GM21619 (cell line): ENCODE data around the gene PDZK1IP1.
"Not testable (repeated sequence)": the region's sequence is repeated elsewhere in the genome, so short reads cannot be mapped to it uniquely, and the experiment has no call there.

Experiments
- ATAC-seq: cut with Tn5 transposase; IDR thresholded peaks from one replicate; pipeline ENCODE4 v1.9.1; 2021; ENCODE audit not compliant: unreplicated experiment

The PDZK1IP1 gene

DNA sequence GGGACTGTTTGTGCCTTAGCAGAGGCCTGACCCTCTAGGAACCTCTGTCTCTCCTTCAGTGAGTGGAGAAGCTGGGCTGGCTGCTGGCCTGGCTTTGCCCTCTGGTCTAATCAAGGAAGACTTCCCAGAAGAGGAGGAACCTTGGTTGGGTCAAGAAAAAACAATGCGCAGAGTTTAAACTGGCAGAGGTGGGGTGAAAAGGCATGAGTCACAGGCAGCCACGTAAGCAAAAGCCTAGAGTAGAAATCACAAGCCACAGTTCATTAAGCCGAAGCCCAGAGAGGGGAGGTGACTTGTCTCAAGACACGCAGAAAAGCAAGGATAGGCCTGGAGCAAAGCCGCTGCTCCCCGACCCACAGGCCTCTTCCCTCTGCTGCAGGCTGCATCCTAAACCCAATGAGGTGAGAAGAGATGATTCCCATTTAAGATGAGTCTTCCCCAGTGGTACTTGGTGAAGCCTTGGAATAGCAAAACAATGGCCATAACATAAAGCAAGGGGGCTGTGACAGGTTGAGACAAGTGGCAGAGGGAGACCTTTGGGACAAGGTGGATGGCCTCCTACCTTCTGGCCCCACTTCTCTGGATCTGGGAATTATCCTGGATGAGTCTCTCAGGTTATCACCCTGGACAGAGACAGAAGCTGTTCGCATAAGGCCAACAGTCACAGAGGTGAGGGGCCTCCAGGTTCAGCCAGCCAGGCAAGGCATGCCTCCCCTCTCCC is 7.7 kb downstream of the PDZK1IP1 start:
- no peak for ATAC-seq

DNA sequence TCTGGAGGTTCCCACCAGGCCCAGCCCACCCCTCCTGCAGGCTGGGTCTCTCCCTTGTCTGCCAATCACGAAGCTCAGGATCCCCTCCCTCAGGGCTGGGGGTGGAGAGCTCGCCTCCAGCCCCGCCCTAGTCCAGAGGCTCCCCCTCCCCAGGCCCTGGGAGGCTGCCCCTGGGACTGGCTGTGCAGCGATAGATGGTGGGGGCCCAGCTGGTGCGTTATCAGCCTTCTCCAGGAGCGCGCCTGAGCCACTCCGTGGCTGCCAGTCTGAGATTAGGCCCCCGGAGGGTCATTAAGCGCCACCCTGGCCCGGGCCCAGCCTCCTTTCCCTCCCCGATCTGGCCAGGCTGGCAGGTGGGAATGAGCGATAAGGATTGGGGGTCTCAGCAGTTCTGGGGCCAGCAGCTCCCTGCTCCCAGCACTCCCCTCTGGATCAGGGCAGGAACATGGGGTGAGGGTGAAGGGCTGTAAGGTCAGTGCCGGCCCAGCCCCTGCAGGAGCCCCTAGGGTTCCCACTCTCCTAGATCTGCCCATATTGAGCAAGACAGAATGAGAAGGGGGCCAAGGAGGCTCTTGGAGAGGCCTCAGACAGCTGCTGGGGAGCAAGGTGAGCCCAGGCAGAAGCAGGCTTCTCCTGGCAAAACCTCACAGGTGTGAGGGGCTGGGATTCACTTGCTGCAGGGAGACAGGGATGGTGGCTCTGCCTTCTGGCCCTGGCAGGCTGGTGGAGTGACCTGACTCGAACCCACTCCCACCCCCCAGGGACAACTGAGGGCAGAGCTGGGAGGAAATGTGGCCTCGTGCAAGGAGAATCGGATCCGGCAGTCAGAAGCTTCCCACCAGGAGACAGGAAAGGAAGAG is 8.5 kb downstream of the PDZK1IP1 start:
- no peak for ATAC-seq

DNA sequence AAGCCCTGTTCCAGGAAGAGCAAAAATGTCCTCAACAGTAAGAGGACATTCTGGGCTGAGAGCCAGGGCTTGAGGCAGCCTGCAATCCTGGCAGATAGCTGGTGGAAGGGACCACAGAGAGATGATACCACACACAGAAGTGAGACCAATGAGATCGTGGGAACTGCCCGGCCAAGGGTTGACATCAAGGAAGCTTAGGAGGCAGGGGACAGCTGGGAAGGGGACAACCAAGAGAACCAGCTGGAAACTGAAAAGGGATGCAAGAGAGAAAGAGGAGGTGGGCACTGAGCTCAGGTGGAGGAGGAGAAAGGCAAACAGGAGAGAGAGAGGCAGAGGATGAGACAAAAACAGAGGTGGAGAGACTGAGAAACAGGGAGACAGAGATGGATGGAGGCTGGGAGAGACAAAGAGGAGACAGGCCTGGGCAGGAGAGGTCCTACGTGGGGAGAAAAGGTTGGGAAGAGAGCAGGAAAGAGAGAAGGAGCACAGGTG is 9.2 kb downstream of the PDZK1IP1 start:
- ATAC-seq: no peak

DNA sequence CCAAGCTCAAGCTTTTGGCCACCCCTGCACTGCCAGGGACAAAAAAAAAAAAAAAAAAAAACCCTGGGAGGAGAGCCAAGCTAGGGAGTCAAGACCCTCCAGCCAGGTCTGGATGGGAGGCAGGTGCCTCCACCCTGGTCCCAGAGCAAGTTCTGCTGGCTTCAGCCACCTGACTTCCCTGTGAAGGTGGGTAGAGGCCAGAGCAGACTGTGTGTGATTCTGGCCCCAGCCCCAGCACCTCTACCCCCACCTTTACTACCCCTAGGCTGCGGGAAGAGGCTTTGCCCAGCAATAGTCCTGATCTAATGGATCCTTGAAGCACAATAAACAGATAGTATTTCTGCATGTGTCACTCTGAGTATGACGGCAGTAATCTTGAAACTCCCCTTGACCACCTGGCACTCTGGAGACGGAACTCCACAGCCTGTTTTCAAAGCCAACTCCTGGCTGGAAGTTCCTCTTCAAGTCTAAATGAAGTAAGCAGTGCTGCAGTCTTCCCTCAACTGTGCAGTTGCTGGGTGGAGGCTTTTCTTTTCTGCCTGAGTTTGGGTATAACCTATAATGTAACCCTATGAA is 9.8 kb downstream of the PDZK1IP1 start:
- ATAC-seq: no peak

DNA sequence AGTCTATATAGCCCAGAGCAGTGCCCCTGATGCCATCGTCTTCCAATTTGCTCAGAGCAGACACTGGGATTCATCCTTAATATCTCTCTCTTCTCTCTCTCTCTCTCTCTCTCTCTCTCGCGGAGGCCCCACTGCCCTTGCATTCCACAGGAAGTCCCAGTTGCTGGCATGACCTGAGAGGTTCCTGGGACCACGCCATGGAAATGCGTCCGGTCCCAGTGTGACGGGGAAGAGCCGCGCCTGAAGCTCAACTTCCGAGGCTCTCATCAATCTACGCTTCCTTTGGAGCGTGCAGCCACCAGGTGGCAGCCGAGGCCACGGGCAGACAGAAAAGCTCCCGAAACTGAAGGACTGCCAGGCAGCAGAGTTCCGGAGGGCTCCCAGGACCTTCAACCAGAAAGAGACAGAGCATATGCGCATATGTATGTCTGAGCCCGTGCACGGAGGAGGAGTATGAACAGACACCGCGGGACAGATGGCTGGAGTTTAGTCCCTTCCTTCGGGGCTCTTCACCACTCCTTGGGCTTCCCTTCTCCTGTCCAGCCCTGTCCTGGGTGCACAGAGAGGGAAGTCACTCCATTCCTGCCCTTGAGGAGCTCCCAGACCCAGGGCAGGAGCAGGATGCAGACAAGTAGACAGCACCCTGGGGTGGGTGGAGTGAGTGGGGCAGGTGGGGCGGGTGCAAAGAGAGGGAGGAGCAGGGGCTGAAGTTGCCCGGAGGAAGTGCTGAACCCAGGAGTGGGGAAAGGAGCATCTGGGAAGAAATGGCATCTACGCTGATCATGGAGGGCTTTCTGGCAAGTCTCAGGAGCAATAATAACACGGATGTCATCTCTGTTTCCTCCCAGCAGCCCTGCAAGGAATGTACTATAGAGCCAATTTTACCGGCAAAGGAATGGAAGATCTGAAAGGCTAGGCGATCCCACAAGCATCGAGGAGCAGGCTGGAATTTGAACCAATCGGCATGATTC is 10.5 kb downstream of the PDZK1IP1 start:
- peak; percentile 92 for ATAC-seq

DNA sequence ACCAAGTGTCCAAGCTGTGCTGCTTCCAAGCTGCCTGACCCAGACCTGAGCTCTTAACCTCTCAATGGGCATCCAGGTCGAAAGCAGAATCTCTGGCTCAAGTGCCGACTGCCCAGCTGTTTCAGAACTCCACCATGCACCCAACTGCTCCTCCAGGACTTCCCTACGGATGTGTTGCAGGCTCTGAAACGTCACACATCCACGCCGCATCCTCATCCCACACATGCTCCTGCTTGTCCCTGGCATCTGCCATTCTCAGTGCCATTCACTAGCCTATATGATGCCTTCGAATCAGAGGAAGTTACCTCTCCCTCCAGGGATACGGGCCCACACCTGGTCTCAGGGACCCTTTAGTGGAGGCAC is 11.2 kb downstream of the PDZK1IP1 start:
- ATAC-seq: no peak

DNA sequence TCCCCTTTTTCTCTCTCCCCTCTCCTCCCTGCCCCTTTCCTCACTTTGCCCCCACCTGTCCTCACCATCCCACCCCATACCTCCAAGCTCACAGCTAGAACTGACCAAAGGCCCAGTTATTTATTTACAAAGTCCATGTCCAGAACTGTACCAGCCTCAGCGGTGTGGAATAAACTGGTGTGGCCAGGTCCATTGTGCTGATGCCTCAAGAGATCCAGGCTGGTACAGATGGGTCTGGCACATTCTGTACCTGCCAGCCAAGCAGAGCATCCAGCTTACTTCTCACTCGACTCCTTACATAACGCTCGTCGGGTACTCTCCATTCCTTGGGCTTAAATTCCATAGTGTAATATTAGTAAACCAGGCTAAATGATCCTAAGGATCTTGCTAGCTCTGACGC is 11.8 kb downstream of the PDZK1IP1 start:
- no peak for ATAC-seq

DNA sequence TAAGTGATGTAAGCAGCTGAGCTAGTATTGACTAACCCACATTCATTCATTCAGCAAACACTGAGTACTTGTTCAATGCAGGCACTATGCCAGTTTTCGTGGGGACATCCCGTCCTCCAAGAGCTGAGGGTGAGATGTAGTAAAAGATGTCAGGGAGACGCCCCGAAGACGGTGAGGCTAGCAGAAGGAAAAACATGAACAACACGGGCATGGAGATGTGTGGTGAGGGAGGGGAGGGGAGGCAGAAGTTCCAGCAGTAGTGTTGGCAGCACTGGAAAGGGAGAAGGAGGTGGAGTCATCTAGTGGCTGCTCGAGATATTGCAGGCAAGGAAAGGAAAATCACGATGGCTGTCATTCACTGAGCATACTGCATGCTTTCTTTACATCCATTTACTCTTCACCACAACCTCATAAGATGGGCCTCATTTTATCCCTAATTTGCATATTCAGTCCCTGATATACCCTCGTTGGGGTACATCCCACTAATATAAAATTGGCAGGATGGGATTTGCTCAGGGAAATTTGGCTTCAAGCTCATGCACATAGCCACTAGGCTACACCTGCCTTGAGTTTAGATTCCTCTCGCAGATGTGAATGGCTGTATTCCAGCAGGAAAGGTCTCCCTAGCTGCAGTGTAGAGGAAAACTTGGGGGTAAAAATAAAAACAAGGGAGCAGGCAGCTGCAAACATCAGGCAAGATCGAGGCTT is 14.5 kb downstream of the PDZK1IP1 start:
- peak; percentile 48 for ATAC-seq

DNA sequence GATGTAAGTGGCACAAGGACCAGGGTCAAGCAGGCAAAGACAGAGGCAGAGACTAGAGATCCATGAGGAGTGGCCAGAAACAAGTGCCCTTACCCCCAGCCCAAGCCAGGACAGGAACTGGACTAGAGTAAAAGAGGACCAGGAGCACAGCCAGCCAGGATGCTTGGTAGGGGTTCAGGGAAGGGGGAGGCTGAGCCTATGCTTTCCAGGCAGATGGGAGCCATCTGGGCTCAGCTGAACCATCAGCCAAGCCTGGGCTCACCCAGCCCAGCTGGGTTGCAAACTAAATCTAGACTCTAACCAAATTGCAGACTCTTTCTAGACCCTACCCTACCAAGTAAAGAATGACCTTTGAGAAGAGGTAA is 15.2 kb downstream of the PDZK1IP1 start:
- no peak for ATAC-seq

DNA sequence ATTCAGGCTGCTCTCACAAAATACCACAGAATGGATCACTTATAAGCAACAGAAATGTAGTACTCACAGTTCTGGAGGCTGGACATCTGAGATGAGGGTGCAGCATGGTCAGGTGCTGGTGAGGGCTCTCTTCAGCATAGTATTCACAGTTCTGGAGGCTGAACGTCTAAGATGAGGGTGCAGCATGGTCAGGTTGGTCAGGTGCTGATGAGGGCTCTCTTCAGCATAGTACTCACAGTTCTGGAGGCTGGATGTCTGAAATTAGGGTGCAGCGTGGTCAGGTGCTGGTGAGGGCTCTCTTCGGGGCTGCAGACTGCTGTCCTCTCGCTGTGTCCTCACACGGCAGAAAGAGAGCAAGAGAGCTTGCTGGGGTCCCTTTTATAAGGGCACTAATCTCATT is 17.1 kb downstream of the PDZK1IP1 start:
- no peak for ATAC-seq

DNA sequence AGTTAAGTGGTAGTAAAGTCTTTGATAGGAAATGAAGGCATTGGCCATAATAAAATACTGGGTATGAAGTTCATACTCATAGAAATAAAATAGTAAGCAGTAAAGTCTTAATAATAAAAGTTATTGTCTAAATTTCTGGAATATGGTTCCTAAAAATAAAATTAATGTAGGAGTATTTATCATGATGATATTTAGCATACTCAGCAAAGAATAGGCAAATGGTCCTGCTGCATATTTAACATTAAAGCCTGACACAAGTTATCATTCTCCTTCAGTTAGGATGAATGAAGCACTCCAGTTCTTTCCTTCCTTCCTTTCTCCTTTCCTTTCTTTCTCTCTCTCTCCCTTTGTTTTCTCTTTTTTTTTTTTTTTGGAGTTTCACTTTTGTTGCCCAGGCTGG is 25.3 kb downstream of the PDZK1IP1 start:
- ATAC-seq: no peak

DNA sequence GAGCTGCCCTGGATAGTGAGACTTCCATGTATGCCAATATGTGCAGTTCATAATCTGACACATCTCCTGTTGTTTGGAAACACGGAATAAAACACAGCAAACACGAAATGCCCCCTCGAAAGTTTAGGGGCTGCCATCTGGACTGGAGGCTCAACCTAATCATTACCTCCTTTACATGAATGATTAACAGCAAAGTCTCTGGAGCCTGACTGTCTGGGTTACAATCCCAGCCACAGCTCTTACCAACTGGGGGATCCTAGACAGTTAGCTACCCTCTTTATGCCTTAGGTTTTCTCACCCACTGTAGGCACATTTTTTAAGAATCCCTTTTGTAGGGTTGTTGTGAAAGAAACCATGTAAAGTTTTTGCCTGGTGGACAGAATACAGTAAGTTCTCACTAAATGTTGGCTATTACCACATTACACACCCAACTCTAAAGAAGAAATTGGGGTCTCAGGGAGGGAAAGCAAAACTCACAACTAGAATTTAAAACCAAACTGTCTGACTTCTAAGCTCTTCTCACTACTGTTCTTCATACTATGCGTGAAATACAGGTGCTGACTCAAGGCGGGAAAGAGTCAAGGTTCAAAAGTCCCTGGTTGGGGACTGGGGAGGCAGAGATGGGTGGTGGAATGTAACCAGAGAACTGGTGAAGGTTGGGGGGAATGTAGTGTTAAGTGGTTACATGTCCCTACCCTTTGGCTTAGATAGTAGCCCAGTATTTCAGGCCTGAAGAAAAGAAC is 28.4 kb downstream of the PDZK1IP1 start:
- ATAC-seq: peak; percentile 67

DNA sequence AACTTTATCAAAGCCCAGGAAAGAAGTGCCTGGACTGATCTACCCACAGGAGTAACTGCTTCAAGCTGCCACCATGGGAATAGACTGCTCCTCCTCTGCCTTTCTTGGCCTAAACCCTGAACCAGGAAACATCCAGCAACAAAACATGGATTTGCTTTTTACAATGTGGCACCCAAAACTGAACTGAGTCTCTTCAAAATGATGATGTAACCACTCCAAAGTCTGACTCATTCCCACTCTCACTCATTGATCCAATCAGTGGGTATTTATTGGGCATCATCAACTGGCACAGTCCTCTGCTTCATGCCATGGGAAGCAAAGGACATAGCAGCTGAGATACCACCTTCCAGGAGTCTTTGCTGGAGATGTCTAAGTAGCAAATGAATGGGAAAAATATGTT is 29.1 kb downstream of the PDZK1IP1 start:
- ATAC-seq: no peak

DNA sequence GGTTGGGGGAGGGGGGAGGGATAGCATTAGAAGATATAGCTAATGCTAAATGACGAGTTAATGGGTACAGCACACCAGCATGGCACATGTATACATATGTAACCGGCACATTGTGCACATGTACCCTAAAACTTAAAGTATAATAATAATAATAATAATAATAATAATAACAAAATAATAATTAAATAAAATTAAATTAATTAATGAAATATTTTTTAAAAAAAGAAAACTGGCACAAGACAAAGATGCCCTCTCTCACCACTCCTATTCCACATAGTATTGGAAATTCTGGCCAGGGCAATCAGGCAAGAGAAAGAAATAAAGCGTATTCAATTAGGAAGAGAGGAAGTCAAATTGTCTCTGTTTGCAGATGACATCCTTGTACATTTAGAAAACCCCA is 31.9 kb downstream of the PDZK1IP1 start:
- ATAC-seq: not testable (repeated sequence)

DNA sequence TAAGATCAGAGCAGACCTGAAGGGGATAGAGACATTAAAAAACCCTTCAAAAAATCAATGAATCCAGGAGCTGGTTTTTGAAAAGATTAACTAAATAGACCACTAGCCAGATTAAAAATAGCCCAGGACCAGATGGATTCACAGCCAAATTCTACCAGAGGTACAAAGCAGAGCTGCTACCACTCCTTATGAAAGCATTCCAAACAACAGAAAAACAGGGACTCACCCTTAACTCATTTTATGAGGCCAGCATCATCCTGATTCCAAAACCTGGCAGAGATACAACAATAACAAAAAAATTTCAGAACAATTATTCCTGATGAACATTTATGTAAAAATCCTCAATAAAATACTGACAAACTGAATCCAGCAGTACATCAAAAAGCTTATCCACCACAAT is 33.4 kb downstream of the PDZK1IP1 start:
- not testable (repeated sequence) for ATAC-seq

DNA sequence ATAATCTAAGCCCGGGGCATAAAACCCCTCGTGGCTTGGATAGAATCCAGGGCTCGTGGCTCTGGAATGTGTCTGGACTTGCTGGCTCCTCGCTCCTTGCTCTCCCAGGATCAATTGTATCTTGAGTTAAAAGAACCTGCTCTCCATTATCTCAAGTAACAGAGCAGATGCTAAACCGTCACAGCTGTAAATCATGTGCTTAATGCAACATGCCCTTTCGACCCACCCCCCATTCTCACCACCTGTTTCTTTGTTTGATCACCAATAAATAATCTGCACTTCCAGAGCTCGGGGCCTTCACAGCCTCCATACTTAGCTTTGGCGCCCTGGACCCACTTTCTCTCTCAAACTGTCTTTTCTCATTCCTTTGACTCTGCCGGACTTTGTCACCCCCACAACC is 40.7 kb downstream of the PDZK1IP1 start:
- ATAC-seq: not testable (repeated sequence)

DNA sequence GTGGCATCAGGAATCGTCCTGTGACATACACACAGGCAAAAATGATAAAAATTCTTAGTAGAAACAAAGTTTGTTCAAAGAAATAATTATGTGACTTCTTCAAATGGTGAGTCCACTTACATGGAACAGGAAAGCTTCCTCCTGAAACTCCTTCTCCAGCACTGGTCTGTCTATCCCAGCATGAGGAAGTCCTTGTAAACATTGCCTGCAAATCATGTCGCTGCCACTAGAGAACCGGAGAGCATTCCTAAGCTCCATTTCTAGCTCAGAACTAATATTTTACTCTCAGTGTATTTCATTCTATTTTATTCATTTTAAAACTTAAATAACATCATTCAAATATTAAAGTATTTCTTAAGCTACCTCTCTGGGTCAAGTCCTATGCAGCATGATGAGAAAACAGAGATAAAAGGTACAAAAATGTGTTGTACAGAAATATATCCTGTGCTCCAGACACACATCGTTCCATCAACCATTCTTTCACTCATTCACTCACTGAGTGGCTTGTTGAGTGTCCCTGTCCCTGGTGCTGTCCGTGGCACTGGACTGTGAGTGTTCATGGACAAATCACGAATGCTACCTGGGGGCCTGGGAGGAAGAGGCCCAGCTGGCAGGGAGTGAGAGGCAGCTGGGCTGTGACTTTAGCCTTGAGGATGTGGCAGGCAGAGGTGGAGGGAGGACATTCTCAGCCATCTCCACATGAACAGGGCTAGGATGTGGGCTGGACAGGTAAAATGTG is 42.6 kb downstream of the PDZK1IP1 start:
- no peak for ATAC-seq

DNA sequence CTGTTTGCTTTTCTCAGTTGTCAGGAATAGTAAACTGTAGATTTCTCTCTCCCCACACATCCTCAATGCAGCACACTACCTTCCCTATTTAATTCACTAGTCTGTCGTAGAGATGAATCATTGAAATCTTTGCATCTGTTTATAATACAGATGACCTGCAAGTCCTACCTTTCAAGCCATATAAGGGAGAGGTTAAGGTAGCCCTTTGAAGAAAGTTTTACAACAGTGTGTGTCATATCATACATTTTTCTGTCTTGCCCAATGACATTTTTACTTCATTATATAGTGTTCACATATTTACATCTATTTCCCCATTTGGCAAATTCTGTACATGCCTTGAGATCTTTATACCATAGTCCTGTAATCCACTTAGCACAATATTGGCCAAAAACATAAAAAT is 43.3 kb downstream of the PDZK1IP1 start:
- not testable (repeated sequence) for ATAC-seq

DNA sequence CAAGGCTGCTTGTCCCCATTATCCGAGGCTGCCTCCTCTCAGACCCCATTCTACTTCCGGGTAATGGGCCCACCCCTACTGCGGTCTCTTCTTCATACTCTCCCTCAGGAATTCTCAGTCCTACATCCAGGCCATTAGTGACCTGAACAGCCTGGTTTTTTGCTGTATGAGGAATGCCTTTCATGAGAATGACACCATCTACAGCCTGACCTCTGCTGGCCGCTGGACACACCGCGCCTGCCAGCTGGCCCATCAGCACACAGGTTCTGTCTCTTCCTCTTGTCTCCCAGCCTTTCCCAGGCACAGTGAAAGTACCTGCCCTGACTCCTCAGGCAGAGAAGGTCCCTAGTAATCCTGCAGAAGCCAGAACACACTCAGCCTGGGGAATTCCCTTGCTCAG is 46.2 kb downstream of the PDZK1IP1 start:
- not testable (repeated sequence) for ATAC-seq
